HUES64 (cell line): Measurements from ENCODE around the gene HIF1AN.

Experiments
- H3K27ac ChIP-seq: 2 replicates; pipeline ENCODE4 v1.7.0; 2013; ENCODE audit warnings: low read depth, low read length, inconsistent platforms
- H3K27me3 ChIP-seq: 2 replicates; pipeline ENCODE4 v1.6.1; 2013; ENCODE audit warnings: mild to moderate bottlenecking, low read length; ENCODE audit not compliant: insufficient read depth
- H3K36me3 ChIP-seq: 2 replicates; pipeline ENCODE4 v1.6.1; 2013; ENCODE audit warnings: mild to moderate bottlenecking, low read length; ENCODE audit not compliant: insufficient read depth
- H3K4me1 ChIP-seq: 2 replicates; pipeline ENCODE4 v1.6.1; 2013; ENCODE audit warnings: mild to moderate bottlenecking, low read length, moderate library complexity; ENCODE audit not compliant: insufficient read depth
- H3K4me3 ChIP-seq: 2 replicates; pipeline ENCODE4 v1.5.1; 2013; ENCODE audit warnings: mild to moderate bottlenecking, low read length, moderate library complexity
- H3K9ac ChIP-seq: 2 replicates; pipeline ENCODE4 v1.6.1; 2013; ENCODE audit warnings: mild to moderate bottlenecking, low read depth, low read length
- H3K9me3 ChIP-seq: 2 replicates; pipeline ENCODE4 v1.6.1; 2013; ENCODE audit warnings: low read depth, low read length; ENCODE audit not compliant: insufficient read depth
- WGBS: fragments of 150-250, 120-280 bp; methylation state at CpG from one replicate; pipeline ENCODE4 v1.1.7; 2013; ENCODE audit warnings: missing lambda C conversion rate; 5-methylcytosine and 5-hydroxymethylcytosine counted together

HIF1AN gene

GRCh38 chr10:100586959-100587358 lies 51.2 kb downstream of the HIF1AN start:
- H3K4me3 ChIP-seq = no peak overlapping the region
- H3K36me3 ChIP-seq = no peaks in the 10 kb centered on the region
- H3K27me3 ChIP-seq = peaks cover 55% of the 10 kb centered on the region
- no peak overlapping the region for H3K9ac ChIP-seq
- no peaks in the 10 kb centered on the region for H3K9me3 ChIP-seq
- 100% methylated on average over 1 of the region's 1 CpG for WGBS
- H3K4me1 ChIP-seq = no peaks in the 10 kb centered on the region
- H3K27ac ChIP-seq = no peak overlapping the region

- Histone ChIP-seq H3K4me1 (no peaks in the 10 kb centered on the region), H3K27ac (no peak overlapping the region), H3K36me3 (no peaks in the 10 kb centered on the region), H3K9ac (no peak overlapping the region), H3K9me3 (no peaks in the 10 kb centered on the region), H3K27me3 (peaks cover 7% of the 10 kb centered on the region), H3K4me3 (no peak overlapping the region)
These were observed 62.4 kb downstream of the HIF1AN start for GRCh38 chr10:100598166-100598565.

DNA sequence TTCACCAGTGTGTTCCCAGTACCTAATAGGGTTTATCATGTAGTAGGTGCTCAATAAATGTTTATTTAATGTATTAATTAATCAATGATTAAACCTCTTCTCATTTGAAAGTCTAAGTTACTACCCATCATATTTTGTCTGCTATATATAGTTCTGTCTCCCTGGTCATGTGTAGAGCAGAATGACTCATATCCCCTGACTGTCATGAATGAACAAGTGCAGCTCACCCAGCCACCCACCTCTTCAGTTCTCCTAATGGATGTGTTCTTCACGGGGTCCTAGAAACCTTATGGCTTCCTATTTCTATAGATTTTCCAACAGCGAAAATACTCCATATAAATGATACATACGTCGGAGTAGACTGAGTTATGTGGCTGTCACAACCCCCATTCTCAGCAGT lies 64.5 kb downstream of the HIF1AN start:
- Histone ChIP-seq H3K4me3 (no peak overlapping the region), H3K27ac (no peak overlapping the region), H3K27me3 (peaks cover 7% of the 10 kb centered on the region), H3K4me1 (no peaks in the 10 kb centered on the region), H3K36me3 (no peaks in the 10 kb centered on the region), H3K9me3 (no peaks in the 10 kb centered on the region), H3K9ac (no peak overlapping the region)
- 98% methylated on average over 4 of the region's 4 CpGs for WGBS

DNA sequence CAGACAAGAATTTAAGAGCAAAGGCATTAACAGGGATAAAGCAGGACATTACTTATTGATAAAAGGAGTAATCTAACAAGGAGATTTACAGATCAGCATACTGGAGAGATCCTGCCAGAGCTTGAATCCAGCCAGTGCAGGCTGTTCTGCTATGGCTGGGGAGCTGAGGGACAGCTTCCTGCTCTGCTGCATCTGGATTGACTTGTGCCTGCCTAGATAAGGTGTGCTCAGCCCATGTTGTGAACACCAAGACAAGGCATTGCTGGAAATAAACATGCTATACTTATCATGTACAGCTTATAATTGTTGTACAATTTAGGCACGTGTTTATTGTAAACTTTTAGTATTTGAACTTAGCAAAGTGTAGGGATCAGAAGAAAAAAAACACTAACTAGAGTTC lies 71.7 kb downstream of the HIF1AN start:
- no peaks in the 10 kb centered on the region for H3K36me3 ChIP-seq
- H3K27me3 ChIP-seq = peaks cover 14% of the 10 kb centered on the region
- no peak overlapping the region for H3K9ac ChIP-seq
- no peak overlapping the region for H3K4me3 ChIP-seq
- WGBS = 50% methylated on average over 1 of the region's 1 CpG
- H3K9me3 ChIP-seq = peaks cover 11% of the 10 kb centered on the region; the same call in 1 of the 2 replicates
- no peak overlapping the region for H3K27ac ChIP-seq
- H3K4me1 ChIP-seq = no peaks in the 10 kb centered on the region
